Hippocampal formation (tissue), 2 donors: ENCODE measurements around the gene COL23A1.

Experiments
- DNase-seq, 2 donors: peaks; one replicate each; lab custom pipeline; 2025; lab: John Stamatoyannopoulos, UW

COL23A1 gene

GRCh38 chr5:178192244-178192643 is 397.9 kb downstream of the COL23A1 start:
- DNase-seq = no peak

- DNase-seq = no peak
Observed at GRCh38 chr5:178191661-178192060, 398.5 kb downstream of the COL23A1 start.

- DNase-seq = no peak
Observed at GRCh38 chr5:178189433-178189832, 400.8 kb downstream of the COL23A1 start.
